HepG2 (cell line): ENCODE results near the gene MYL12B. TPM values are rescaled to one million over a fixed set of nuclear protein-coding genes. Genes with fewer than 3 reads are reported as not detected.

Experiments
- CBFB ChIP-seq: sonication (generic); formaldehyde crosslinking; IDR thresholded peaks from 2 replicates; pipeline ENCODE4 v1.4.0; 2020; ENCODE audit warnings: missing genetic modification reagents
- CBX5 ChIP-seq: sonication (generic); formaldehyde crosslinking; IDR thresholded peaks from 2 replicates; pipeline ENCODE4 v1.4.0; 2020; ENCODE audit warnings: missing genetic modification reagents, borderline replicate concordance
- EP300 ChIP-seq, 3 experiments: sonication (generic) in 1 of 3; formaldehyde crosslinking in 1 of 3; IDR thresholded peaks; 2 replicates each; pipeline versions ENCODE4 v1.5.1 to v1.6.1; 2011 to 2020; ENCODE audit warnings: low read depth in 2 of 3, low read length in 2 of 3, borderline replicate concordance in 1 of 3, improper control_type of control experiment in 1 of 3, mild to moderate bottlenecking in 1 of 3, missing genetic modification reagents in 1 of 3, moderate library complexity in 1 of 3
- HNRNPH1 ChIP-seq: fragments of 200-400 bp; formaldehyde crosslinking; optimal IDR thresholded peaks from 2 replicates; pipeline ENCODE3; 2017; ENCODE audit warnings: mild to moderate bottlenecking, low read depth, low read length
- KMT2A ChIP-seq: sonication (generic); formaldehyde crosslinking; IDR thresholded peaks from 2 replicates; pipeline ENCODE4 v1.4.0; 2020; ENCODE audit warnings: missing genetic modification reagents
- MED13 ChIP-seq: sonication (generic); formaldehyde crosslinking; IDR thresholded peaks from 2 replicates; pipeline ENCODE4 v1.5.0; 2020; ENCODE audit warnings: missing genetic modification reagents
- PRMT3 ChIP-seq: sonication (generic); formaldehyde crosslinking; IDR thresholded peaks from 2 replicates; pipeline ENCODE4 v1.8.1; 2022; ENCODE audit warnings: low read depth, mild to moderate bottlenecking, moderate library complexity, missing genetic modification reagents, borderline replicate concordance
- PTBP1 ChIP-seq: fragments of 200-400 bp; formaldehyde crosslinking; IDR thresholded peaks from 2 replicates; pipeline ENCODE4 v1.6.1; 2018; ENCODE audit warnings: low read length, low read depth; ENCODE audit not compliant: poor library complexity, severe bottlenecking
- RFXANK ChIP-seq: IDR thresholded peaks from 2 replicates; pipeline ENCODE4 v1.6.1; 2016
- SMYD3 ChIP-seq: sonication (generic); formaldehyde crosslinking; IDR thresholded peaks from 2 replicates; pipeline ENCODE4 v1.8.1; 2023; ENCODE audit warnings: mild to moderate bottlenecking, missing genetic modification reagents
- TAF15 ChIP-seq: fragments of 200-400 bp; formaldehyde crosslinking; IDR thresholded peaks from one replicate; pipeline ENCODE4 v1.6.1; 2018; ENCODE audit warnings: mild to moderate bottlenecking, low read depth, low read length; ENCODE audit not compliant: poor library complexity, severe bottlenecking
- TRIM24 ChIP-seq: sonication (generic); formaldehyde crosslinking; IDR thresholded peaks from 2 replicates; pipeline ENCODE4 v1.8.0; 2022; ENCODE audit warnings: mild to moderate bottlenecking, missing genetic modification reagents
- ZFP62 ChIP-seq: sonication (generic); formaldehyde crosslinking; IDR thresholded peaks from 2 replicates; pipeline ENCODE4 v1.4.0; 2020; ENCODE audit warnings: missing genetic modification reagents
- ZMAT3 ChIP-seq: sonication (generic); formaldehyde crosslinking; conservative IDR thresholded peaks from 2 replicates; pipeline ENCODE4 v1.7.0; 2021; ENCODE audit warnings: missing genetic modification reagents
- ZNF282 ChIP-seq: fragments of 450-650 bp; IDR thresholded peaks from 2 replicates; pipeline ENCODE4 v1.6.1; 2018; ENCODE audit not compliant: partially characterized antibody
- ZNF781 ChIP-seq: sonication (generic); formaldehyde crosslinking; IDR thresholded peaks from 2 replicates; pipeline ENCODE4 v1.5.1; 2020; ENCODE audit warnings: borderline replicate concordance, mild to moderate bottlenecking, missing genetic modification reagents; ENCODE audit errors: not compliant biosample characterization
- ZSCAN20 ChIP-seq: sonication (generic); formaldehyde crosslinking; IDR thresholded peaks from 2 replicates; pipeline ENCODE4 v1.4.0; 2020; ENCODE audit warnings: missing genetic modification reagents, mild to moderate bottlenecking, borderline replicate concordance
- polyA plus RNA-seq, 8 experiments: library from polyadenylated mRNA; depleted of rRNA in 3 of 8; stranded (reverse) in 7 of 8; unstranded in 1 of 8; fragments of >200 nt; fragmentation: Illumina TruSeq in 4 of 8; extraction: Trizol in 4 of 8; gene quantifications; 2 replicates each; pipeline versions ENCODE4 v1.2.1 to v1.2.3, GENCODE V29; 2011 to 2016; ENCODE audit warnings: low read depth in 4 of 8, missing spikeins in 1 of 8, mixed read lengths in 1 of 8; ENCODE audit not compliant: insufficient read depth in 1 of 8
- total RNA-seq, 5 experiments: library from RNA; depleted of rRNA; stranded (reverse); fragments of >200 nt; fragmentation: Illumina TruSeq; extraction: Trizol; gene quantifications; 2 replicates each; pipeline ENCODE4 v1.2.3, GENCODE V29; 2016; ENCODE audit warnings: low read depth in 1 of 5
- TF ChIP-seq, protein P1 (sequence below): sonication (generic); formaldehyde crosslinking; IDR thresholded peaks from 2 replicates; pipeline ENCODE4 v1.8.0; 2022; ENCODE audit warnings: missing genetic modification reagents, mild to moderate bottlenecking, inconsistent platforms, borderline replicate concordance
- TF ChIP-seq, protein P2 (sequence below): IDR thresholded peaks from 2 replicates; pipeline ENCODE4 v1.4.0; 2020; ENCODE audit warnings: mild to moderate bottlenecking, missing genetic modification reagents
- TF ChIP-seq, protein P3 (sequence below): sonication (generic); formaldehyde crosslinking; conservative IDR thresholded peaks from 2 replicates; pipeline ENCODE4 v1.5.0; 2020; ENCODE audit warnings: missing genetic modification reagents
- TF ChIP-seq, protein P4 (sequence below): IDR thresholded peaks from 2 replicates; pipeline ENCODE4 v1.6.1; 2016; ENCODE audit warnings: low read depth, borderline replicate concordance

MYL12B gene
- total and polyA plus RNA-seq, 2 of the 13 experiments (the other 11 are each of a cell fraction or from before 2014, with no cell fraction given): 265 to 340 TPM

DNA sequence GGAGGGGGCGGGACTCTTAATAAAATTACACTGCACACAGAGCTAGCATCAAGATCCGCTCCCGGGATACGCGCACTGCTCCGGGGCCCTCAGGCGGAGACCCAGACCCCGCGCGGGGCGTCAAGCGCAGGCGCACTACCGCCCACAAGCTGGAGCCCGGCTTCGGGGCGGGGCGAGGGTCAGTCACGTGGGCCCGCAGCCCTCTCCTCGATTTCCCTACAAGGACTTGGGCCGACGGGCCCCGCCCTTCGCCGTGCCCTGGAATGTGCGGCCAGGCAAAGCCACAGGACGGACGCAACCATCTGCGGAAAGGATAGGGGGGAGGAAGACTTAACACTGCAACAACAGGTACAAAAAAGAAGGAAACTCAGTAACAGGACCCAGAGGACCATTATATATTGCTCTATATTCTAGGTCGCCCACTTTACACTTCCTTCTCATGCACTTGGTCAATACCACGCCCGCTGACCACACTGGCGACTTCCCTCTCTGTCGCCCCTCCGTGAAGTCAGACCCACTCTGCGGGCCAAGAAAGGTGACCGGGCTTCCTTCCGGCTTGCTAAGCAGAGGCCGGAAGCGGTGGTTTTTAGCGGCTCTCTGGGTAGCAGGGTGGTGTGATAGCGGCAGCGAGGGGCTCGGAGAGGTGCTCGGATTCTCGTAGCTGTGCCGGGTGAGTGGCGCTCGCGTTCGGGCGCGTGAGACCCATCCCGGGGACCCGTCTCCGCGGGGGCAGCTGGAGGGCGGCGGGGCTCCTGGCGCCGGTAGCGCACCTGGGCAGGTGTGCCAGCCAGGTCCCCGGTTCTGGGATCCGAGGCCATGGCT is 14.5 kb upstream of the MYL12B start, which contains the start of gene MYL12A (continued):
- TF ChIP-seq, protein P1, sequence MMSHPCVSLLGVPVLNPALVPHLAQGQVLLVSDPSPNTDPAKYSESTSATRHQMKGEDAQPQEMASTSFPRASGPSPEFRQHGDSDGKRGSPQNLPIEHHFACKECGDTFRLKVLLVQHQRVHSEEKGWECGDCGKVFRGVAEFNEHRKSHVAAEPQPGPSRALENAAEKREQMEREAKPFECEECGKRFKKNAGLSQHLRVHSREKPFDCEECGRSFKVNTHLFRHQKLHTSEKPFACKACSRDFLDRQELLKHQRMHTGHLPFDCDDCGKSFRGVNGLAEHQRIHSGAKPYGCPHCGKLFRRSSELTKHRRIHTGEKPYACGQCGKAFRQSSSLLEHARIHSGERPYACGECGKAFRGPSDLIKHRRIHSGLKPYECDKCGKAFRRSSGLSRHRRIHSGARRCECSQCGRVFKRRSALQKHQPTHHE (CRISPR knock-in tag): 0 out of 2 replicates have a peak, but pooled peaks have one; percentile 40
- peak; percentile 62; the same call in 1 of the 2 replicates for TF ChIP-seq CBFB (CRISPR knock-in tag)
- 0 out of 4 replicates have a peak, but pooled peaks of 1 of the 2 experiments have one; percentile 12 for TF ChIP-seq EP300 (IDR thresholded peaks at IDR 0.05; ENCODE audit: low read depth in 2 of 2, low read length in 2 of 2)
- no peak; the same call in 1 of the 2 replicates for TF ChIP-seq EP300 (CRISPR knock-in tag; IDR thresholded peaks at IDR 0.05; ENCODE audit: borderline replicate concordance)
- no peak for TF ChIP-seq MED13 (CRISPR knock-in tag)
- TF ChIP-seq KMT2A: peak; percentile 79
- no peak; the same call in 1 of the 2 replicates for TF ChIP-seq CBX5 (CRISPR knock-in tag)
- peak; percentile 65; the same call in 1 of the 2 replicates for TF ChIP-seq SMYD3 (CRISPR knock-in tag)
- TF ChIP-seq PTBP1: peak; percentile 73
- no peak for TF ChIP-seq RFXANK (CRISPR knock-in tag)
- TF ChIP-seq, protein P2, sequence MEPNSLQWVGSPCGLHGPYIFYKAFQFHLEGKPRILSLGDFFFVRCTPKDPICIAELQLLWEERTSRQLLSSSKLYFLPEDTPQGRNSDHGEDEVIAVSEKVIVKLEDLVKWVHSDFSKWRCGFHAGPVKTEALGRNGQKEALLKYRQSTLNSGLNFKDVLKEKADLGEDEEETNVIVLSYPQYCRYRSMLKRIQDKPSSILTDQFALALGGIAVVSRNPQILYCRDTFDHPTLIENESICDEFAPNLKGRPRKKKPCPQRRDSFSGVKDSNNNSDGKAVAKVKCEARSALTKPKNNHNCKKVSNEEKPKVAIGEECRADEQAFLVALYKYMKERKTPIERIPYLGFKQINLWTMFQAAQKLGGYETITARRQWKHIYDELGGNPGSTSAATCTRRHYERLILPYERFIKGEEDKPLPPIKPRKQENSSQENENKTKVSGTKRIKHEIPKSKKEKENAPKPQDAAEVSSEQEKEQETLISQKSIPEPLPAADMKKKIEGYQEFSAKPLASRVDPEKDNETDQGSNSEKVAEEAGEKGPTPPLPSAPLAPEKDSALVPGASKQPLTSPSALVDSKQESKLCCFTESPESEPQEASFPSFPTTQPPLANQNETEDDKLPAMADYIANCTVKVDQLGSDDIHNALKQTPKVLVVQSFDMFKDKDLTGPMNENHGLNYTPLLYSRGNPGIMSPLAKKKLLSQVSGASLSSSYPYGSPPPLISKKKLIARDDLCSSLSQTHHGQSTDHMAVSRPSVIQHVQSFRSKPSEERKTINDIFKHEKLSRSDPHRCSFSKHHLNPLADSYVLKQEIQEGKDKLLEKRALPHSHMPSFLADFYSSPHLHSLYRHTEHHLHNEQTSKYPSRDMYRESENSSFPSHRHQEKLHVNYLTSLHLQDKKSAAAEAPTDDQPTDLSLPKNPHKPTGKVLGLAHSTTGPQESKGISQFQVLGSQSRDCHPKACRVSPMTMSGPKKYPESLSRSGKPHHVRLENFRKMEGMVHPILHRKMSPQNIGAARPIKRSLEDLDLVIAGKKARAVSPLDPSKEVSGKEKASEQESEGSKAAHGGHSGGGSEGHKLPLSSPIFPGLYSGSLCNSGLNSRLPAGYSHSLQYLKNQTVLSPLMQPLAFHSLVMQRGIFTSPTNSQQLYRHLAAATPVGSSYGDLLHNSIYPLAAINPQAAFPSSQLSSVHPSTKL (CRISPR knock-in tag): peak; percentile 35
- no peak for TF ChIP-seq ZFP62 (CRISPR knock-in tag)
- no peak for TF ChIP-seq HNRNPH1
- no peak for TF ChIP-seq ZSCAN20 (CRISPR knock-in tag)
- TF ChIP-seq ZNF282: no peak
- TF ChIP-seq, protein P3, sequence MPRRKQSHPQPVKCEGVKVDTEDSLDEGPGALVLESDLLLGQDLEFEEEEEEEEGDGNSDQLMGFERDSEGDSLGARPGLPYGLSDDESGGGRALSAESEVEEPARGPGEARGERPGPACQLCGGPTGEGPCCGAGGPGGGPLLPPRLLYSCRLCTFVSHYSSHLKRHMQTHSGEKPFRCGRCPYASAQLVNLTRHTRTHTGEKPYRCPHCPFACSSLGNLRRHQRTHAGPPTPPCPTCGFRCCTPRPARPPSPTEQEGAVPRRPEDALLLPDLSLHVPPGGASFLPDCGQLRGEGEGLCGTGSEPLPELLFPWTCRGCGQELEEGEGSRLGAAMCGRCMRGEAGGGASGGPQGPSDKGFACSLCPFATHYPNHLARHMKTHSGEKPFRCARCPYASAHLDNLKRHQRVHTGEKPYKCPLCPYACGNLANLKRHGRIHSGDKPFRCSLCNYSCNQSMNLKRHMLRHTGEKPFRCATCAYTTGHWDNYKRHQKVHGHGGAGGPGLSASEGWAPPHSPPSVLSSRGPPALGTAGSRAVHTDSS (CRISPR knock-in tag): no peak
- peak; percentile 73; the same call in 1 of the 2 replicates for TF ChIP-seq ZMAT3
- no peak for TF ChIP-seq ZNF781 (CRISPR knock-in tag)
- TF ChIP-seq TAF15: peak; percentile 54
- TF ChIP-seq, protein P4, sequence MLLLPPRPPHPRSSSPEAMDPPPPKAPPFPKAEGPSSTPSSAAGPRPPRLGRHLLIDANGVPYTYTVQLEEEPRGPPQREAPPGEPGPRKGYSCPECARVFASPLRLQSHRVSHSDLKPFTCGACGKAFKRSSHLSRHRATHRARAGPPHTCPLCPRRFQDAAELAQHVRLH (CRISPR knock-in tag): peak; percentile 39; the same call in 1 of the 2 replicates
- TF ChIP-seq PRMT3 (CRISPR knock-in tag): no peak
- TF ChIP-seq TRIM24 (CRISPR knock-in tag): no peak
